ENCODE data around the gene SCFD2.
A peak's percentile ranks its signal among the peaks of the same experiment; 100 is the strongest.

DNA sequence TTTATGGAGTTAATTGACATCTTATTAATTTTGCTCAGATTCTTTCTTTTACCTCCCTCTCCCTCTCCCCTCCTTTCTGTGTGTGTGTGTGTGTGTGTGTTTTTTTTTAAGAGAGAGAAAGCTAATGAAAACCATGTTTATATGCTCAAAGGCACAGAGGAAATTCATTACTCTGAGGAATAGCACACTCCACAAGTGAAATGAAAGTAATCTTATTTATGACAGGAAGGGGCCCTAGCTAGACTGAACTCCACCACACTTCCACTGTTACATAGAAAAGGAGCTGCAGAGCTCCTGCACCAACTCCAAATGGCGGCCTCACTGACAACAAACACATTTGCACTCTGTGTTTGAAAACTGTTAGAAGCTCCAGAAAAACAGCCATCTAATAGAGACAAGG, 353.1 kb downstream of the SCFD2 start:
- no peak for TF ChIP-seq ELF1 (IDR thresholded peaks at IDR 0.05)
- TF ChIP-seq FOXM1 (IDR thresholded peaks at IDR 0.05; ENCODE audit: low read depth), result no peak
- TF ChIP-seq, protein P1, sequence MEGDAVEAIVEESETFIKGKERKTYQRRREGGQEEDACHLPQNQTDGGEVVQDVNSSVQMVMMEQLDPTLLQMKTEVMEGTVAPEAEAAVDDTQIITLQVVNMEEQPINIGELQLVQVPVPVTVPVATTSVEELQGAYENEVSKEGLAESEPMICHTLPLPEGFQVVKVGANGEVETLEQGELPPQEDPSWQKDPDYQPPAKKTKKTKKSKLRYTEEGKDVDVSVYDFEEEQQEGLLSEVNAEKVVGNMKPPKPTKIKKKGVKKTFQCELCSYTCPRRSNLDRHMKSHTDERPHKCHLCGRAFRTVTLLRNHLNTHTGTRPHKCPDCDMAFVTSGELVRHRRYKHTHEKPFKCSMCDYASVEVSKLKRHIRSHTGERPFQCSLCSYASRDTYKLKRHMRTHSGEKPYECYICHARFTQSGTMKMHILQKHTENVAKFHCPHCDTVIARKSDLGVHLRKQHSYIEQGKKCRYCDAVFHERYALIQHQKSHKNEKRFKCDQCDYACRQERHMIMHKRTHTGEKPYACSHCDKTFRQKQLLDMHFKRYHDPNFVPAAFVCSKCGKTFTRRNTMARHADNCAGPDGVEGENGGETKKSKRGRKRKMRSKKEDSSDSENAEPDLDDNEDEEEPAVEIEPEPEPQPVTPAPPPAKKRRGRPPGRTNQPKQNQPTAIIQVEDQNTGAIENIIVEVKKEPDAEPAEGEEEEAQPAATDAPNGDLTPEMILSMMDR (IDR thresholded peaks at IDR 0.05), result no peak
- TF ChIP-seq MXI1 (IDR thresholded peaks at IDR 0.05; ENCODE audit: low read depth, low read length), result peak; percentile 54
- TF ChIP-seq EZH2phosphoT487 (IDR thresholded peaks at IDR 0.05; ENCODE audit: borderline replicate concordance, low read depth), result no peak
